HG03354 (cell line): ENCODE data around the gene ZDHHC11.
"Not testable (repeated sequence)": the region's sequence is repeated elsewhere in the genome, so short reads cannot be mapped to it uniquely, and the experiment has no call there.

ENCODE experiments used
- ATAC-seq: cut with Tn5 transposase; IDR thresholded peaks from one replicate; pipeline ENCODE4 v1.9.1; 2021; ENCODE audit warnings: mild to moderate bottlenecking; ENCODE audit not compliant: unreplicated experiment, poor library complexity, severe bottlenecking

The ZDHHC11 gene

GRCh38 chr5:881551-881935 lies 30.8 kb upstream of the ZDHHC11 start:
- ATAC-seq = no peak

DNA sequence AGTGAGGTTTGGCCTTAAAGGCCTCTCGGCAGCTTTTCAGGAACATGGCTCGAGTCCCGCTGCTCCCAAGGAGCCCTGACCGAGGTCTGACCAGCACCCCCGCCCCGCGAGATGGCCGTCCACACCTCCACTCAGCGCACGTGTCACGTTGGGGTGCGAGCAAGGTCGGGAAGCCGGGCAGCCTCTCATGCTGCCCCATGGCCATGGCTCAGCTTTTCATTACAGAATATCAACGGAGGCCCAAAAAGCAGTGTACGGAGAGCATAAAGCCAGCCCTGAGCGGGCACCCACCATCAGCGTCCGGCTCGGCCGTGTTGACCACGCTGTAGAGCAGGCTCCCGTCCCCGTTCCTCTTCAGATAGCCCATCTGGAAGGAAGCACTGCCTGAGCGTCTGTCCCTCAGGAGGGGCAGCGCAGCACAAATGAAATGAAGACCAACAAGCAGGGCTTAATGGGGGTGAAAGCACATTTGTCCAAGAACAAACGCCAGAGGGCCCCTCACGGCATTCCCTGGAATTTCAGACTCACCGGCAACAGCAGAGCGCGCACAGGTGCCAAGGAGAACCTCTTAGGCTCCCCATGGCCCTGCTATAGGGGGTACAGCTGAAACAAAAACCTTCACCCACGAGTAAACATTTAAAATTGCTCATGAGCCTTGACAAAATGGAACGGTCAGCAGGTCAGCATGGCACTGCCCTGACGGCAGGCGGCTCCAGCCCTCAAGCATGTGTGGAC lies 30.2 kb upstream of the ZDHHC11 start:
- ATAC-seq = no peak

GRCh38 chr5:878677-879076 lies 27.9 kb upstream of the ZDHHC11 start:
- not testable (repeated sequence) for ATAC-seq

GRCh38 chr5:878125-878524 lies 27.3 kb upstream of the ZDHHC11 start:
- no peak for ATAC-seq

DNA sequence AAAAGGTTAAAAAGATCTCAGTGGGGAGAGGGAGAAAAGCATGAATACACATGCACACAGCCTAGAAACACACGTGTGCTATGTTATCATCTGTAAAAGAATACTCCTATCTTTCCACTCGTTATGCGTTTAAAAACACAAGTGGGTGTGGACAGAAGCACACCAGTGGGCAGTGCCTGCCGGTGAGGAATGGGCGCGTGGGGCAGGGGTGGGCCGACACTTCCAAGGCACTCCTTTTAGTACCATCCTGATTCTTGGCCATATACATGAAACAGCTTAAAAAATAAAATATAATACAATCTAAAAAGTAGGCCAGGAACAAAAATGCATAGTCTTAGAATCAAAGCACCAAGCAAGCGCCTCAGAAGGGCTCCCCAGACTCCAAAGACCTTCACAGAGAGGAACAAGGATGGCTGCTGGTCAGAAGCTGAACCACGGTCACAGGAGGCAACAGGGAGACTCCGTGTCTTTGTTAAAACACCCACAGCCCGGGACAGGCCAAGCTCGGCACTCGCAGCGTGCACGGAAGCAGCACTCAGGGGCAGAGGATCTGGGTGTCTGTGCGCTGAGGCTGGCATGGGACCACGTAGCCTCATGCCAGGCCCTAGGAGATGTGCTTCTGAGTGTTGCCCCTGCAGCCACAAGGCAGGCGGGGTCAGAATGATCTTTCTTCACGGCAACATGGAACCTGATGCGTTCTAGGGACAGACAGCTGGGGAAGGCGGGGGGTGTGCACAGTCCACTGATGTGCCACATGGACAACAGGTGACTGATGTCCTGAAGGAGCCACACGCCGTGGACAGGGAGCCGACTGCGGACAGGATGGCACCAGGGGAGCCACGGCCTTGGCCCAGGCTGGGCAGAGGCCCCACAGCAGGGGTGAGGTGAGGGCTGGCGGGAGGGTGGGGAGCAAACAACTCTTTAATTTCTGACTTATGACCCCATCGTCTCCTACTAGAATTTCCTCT lies 25.9 kb upstream of the ZDHHC11 start:
- no peak for ATAC-seq

DNA sequence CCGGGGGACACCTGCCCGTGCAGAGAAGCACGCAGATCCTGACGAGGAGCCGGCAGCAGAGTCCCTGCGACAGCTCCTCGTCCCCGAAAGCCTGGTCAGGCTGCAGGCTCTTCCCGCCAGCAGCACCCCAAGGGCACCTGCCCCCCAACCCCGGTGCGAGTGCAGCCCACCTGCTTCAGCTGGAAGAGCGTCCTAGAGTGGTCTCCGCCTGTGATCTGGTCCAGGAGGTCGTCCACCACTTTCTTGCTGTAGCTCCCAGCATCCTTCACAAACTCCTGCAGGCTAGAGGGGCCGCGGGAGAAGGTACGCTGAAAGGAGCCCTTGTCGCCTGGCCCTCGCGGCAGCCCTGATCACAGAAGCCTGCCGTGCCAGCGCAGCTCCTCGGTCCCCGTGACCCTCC lies 25.1 kb upstream of the ZDHHC11 start:
- ATAC-seq = no peak

- peak; percentile 45 for ATAC-seq
Observed at GRCh38 chr5:873328-873727, 22.5 kb upstream of the ZDHHC11 start.

DNA sequence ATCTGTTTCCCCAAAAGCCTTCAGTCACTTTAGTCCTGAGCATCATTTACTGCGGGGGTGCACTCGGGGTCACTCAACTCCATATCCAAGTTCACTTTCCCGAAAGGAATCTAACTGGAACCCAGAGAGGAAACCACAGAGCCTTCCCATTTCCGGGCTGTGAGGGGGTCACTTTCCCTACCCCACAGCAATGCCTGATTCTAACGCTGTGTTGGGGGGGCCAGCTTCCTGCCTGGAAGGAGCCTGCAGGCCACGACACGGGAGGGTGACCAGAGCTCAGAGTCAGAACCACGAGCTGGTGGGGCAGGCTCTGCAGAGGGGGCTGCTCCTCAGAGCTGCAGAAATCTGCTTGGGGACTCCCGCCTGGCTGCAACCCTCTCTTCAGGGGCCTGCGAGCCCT lies 21.5 kb upstream of the ZDHHC11 start:
- ATAC-seq = no peak

DNA sequence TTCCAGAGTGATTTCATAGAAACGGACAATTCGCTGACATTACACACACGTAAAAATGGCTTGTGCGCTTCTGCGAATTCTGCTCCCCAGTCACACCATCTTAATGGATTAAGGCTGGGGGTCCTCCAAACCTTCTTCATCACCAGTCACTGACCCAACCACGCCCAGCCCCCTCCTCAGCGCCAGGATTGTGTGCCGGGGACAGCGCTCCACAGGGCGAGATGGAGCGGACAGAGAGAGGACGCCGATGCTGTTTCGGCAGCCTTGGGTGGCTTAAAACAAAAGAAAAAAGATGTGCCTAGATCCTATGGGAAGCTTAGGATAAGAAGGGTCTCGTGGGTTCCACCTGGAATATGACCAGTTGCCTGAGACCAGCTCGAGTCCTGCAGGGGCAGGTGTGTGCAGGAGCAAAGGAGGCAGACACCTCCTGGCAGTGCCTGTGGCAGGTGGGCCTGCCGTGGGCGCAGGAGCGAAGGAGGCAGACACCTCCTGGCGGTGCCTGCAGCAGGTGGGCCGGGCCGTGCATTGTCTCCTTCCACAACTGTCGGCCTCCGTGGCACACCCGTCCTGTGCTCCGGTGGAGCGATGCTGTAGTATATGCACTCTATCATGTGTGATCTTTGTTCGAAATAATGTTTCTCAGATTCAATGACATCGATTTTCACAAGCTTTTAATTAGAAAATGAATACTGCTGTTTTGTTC lies 21.0 kb upstream of the ZDHHC11 start:
- ATAC-seq = no peak

- no peak for ATAC-seq
Observed at GRCh38 chr5:870956-871355, 20.2 kb upstream of the ZDHHC11 start.

DNA sequence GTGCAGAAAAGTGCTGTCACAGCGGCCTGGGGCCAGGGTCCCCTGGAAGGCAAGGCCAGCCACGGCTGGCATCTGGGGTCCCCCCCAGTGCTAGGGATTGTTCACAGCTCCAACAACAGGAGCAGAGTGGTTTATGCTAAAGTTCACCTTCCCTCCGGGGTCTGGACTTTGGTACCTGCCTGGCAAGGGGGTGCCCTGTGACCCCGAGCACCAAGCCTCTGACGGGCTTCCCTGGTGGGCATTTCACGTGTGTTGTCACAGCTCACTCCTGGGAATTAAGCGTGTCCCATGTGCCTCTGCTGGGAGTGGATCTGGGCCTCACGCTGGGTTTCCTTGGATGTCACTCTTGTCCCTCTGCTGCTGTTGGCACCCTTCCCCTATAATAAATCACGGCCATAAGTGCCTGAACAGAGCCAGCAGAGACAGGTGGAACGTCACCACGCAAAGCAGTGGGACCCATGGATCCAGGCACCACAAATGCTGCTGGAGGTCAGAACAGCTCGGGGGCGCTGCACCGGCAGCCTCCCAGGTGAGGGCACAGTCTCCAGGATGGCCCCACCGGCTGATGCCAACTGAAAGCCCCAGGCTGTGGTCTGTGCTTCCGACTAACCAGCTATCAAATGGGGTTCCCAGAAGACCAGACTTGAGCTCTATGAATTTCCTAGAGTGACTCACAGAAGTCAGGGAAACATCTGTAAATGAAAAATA lies 17.8 kb upstream of the ZDHHC11 start:
- no peak for ATAC-seq

DNA sequence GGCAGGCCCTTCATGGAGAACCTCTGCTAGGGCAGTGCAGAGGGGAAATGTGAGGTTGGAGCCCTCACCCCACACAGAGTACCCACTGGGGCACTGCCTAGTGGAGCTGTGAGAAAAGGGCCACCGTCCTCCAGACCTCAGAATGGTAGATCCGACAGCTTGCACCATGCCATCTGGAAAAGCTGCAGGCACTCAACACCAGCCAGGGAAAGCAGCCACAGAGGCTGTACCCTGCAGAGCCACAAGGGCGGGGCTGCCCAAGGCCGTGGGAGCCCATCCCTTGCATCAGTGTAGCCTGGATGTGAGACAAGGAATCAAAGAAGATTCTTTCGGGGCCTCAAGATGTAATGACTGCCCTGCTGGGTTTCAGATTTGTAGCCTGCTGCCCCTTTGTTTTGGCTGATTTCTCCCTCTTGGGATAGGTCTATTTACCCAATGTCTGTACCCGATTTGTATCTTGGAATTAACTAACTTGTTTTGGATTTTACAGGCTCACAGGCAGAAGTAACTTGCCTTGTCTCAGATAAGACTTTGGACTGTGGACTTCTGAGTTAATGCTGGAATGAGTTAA lies 16.6 kb upstream of the ZDHHC11 start:
- ATAC-seq = no peak

GRCh38 chr5:865771-866170 lies 15.0 kb upstream of the ZDHHC11 start:
- ATAC-seq = no peak

GRCh38 chr5:865168-865521 lies 14.4 kb upstream of the ZDHHC11 start:
- no peak for ATAC-seq

- ATAC-seq = no peak
Observed at GRCh38 chr5:864492-865167, 13.8 kb upstream of the ZDHHC11 start.

- no peak for ATAC-seq
Observed at GRCh38 chr5:863244-863805, 12.5 kb upstream of the ZDHHC11 start.

GRCh38 chr5:862367-863243 lies 11.8 kb upstream of the ZDHHC11 start:
- ATAC-seq = no peak
